ENCODE results near the gene IQCH. TPM values are rescaled to one million over a fixed set of nuclear protein-coding genes. Genes with fewer than 3 reads are reported as not detected.

The IQCH gene
- total RNA-seq, 2 donors from 2014 or later = 5.8 to 9.5 TPM

DNA sequence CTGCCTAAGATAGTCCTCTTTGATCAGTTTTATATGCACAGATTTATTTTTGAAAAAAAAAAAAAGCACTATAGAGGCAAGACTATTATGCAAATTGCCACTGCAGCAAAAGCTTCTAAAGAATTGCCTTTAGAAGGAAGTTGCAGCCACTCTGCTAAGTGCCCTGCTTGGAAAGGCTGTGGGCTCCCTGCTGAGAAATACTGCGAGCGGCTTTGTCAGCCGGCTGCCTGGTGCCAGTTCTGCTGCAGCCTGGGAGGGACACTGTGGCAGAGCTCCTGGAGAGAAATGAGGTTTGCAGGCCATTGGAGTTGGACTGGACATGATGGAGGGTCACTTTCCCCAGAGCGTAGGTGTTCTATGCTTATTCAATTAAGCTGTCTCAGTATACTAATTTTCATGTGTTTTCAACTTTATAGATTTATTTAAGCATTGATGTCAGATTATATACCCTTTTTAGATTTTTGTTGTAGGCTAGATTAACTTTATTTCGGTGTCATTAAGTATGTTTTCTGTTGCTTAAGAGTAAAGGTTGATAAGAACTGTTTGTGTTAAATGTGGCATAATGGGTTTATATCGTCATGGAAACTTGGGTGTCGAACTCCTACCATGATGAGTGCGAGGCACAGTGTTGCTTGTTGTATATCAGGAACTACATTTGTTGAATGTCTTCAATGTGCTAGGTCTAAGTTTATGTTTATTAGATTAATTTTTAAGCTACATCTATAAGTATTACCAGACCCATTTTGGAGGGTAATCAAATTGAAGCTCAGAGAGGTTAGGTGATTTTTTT lies 294.5 kb downstream of the IQCH start:
- Histone ChIP-seq H3K27ac (no peak overlapping the region), H3K9me3 (no peaks in the 10 kb centered on the region), H3K4me1 (replicated peaks) (no peaks in the 10 kb centered on the region), H3K27me3 (replicated peaks; ENCODE audit: insufficient read depth) (no peaks in the 10 kb centered on the region), H3K4me3 (no peak overlapping the region), H3K36me3 (no peaks in the 10 kb centered on the region)
- TF ChIP-seq POLR2AphosphoS5 (IDR thresholded peaks at IDR 0.05) (no peak), POLR2A (IDR thresholded peaks at IDR 0.05) (no peak)
- TF ChIP-seq, protein P1, sequence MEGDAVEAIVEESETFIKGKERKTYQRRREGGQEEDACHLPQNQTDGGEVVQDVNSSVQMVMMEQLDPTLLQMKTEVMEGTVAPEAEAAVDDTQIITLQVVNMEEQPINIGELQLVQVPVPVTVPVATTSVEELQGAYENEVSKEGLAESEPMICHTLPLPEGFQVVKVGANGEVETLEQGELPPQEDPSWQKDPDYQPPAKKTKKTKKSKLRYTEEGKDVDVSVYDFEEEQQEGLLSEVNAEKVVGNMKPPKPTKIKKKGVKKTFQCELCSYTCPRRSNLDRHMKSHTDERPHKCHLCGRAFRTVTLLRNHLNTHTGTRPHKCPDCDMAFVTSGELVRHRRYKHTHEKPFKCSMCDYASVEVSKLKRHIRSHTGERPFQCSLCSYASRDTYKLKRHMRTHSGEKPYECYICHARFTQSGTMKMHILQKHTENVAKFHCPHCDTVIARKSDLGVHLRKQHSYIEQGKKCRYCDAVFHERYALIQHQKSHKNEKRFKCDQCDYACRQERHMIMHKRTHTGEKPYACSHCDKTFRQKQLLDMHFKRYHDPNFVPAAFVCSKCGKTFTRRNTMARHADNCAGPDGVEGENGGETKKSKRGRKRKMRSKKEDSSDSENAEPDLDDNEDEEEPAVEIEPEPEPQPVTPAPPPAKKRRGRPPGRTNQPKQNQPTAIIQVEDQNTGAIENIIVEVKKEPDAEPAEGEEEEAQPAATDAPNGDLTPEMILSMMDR (IDR thresholded peaks at IDR 0.05) = no peak
- intact Hi-C loops (cut with DNase I) = loop anchor here (10.0 kb wide), 1 partner anchor 286 kb away; no protein-coding TSS in a partner anchor
- 78% methylated on average over 8 of the region's 8 CpGs for WGBS
- DNase-seq (ENCODE audit: low spot score) = no peak

DNA sequence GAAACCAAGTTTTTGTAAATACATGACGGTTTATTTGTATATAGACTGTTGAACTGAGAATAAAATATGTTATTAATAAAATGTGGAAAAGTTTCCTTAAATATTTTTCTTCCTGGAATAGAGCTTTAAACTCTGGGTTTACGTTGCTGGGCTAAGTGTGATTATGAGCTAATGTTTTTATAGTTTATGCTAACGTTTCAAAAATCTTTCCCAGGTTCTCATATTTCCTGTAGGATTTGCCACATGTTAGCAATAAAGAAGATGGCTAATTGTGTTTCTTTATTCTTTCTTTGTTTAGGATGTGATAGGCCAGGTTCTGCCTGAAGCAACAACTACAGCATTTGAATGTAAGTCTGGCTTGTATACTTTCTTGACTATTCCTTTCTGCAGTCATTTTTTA lies 295.1 kb downstream of the IQCH start:
- H3K36me3 ChIP-seq = no peaks in the 10 kb centered on the region
- no peak overlapping the region for H3K27ac ChIP-seq
- H3K9me3 ChIP-seq = no peaks in the 10 kb centered on the region
- H3K4me3 ChIP-seq = no peak overlapping the region
- H3K4me1 ChIP-seq (replicated peaks) = no peaks in the 10 kb centered on the region
- whole genome bisulfite sequencing = 54% methylated on average over 3 of the region's 3 CpGs
- TF ChIP-seq, protein P1 (IDR thresholded peaks at IDR 0.05) = no peak
- TF ChIP-seq POLR2A (IDR thresholded peaks at IDR 0.05) = no peak
- no peak for TF ChIP-seq POLR2AphosphoS5 (IDR thresholded peaks at IDR 0.05)
- no peaks in the 10 kb centered on the region for H3K27me3 ChIP-seq (replicated peaks; ENCODE audit: insufficient read depth)
- no peak for DNase-seq (ENCODE audit: low spot score)
- intact Hi-C loops (cut with DNase I) = loop anchor here (10.0 kb wide), 1 partner anchor 285 kb away; no protein-coding TSS in a partner anchor

DNA sequence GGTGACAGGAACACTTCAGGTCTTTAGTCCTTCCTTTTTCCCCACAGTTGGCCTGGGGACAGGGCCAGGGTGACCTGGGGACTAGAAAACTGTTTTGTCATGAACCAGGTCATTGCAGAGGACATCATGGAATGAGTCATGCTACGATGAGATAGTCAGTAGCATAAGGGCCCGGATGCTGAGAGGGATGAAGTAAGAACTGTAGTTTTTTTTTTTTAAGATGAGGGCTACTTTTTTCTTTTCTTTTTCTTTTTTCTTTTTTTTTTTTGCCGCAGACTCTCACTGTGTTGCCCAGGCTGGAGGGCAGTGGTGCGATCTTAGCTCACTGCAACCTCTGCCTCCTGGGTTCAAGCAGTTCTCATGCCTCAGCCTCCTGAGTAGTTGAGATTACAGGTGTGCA lies 295.9 kb downstream of the IQCH start:
- H3K27me3 ChIP-seq (replicated peaks; ENCODE audit: insufficient read depth) = no peaks in the 10 kb centered on the region
- no peaks in the 10 kb centered on the region for H3K4me1 ChIP-seq (replicated peaks)
- 92% methylated on average over 4 of the region's 4 CpGs for WGBS
- no peaks in the 10 kb centered on the region for H3K36me3 ChIP-seq
- DNase-seq (ENCODE audit: low spot score) = no peak
- no peak overlapping the region for H3K27ac ChIP-seq
- H3K4me3 ChIP-seq = no peak overlapping the region
- intact Hi-C loops (cut with DNase I) = no loop called here
- no peak for TF ChIP-seq POLR2A (IDR thresholded peaks at IDR 0.05)
- TF ChIP-seq, protein P1 (IDR thresholded peaks at IDR 0.05) = no peak
- TF ChIP-seq POLR2AphosphoS5 (IDR thresholded peaks at IDR 0.05) = no peak
- H3K9me3 ChIP-seq = no peaks in the 10 kb centered on the region

DNA sequence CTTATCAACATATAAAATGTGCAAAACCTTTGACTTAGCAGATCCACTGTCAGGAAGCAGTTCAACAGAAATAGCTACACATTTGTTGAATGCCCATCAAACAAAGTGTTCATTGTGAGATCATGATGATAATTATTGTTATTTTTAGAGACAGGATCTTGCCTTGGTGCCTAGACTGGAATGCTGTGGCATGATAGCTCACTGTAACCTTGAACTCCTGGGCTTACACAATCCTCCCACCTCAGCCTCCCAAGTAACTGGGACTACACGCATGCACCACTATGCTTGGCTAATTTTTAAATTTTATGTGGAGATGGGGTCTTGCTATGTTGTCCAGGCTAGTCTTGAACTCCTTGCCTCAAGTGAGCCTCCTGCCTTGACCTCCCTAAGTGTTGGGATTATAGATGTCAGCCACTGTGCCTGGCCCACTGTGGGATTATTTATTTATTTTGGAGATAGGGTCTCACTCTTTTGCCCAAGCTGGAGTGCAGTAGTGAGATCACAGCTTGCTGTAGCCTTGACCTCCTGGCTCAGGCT lies 296.7 kb downstream of the IQCH start:
- Histone ChIP-seq H3K36me3 (no peaks in the 10 kb centered on the region), H3K27me3 (replicated peaks; ENCODE audit: insufficient read depth) (no peaks in the 10 kb centered on the region), H3K9me3 (no peaks in the 10 kb centered on the region), H3K4me3 (no peak overlapping the region), H3K27ac (no peak overlapping the region), H3K4me1 (replicated peaks) (no peaks in the 10 kb centered on the region)
- no peak for DNase-seq (ENCODE audit: low spot score)
- intact Hi-C loops (cut with DNase I) = no loop called here
- WGBS = 92% methylated on average over 1 of the region's 1 CpG
- TF ChIP-seq, protein P1 (IDR thresholded peaks at IDR 0.05) = no peak
- TF ChIP-seq POLR2AphosphoS5 (IDR thresholded peaks at IDR 0.05) (no peak), POLR2A (IDR thresholded peaks at IDR 0.05) (no peak)

Other genes starting within 250 kb of the IQCH start
- gene SMAD3, start 189.2 kb upstream of the IQCH start, total RNA-seq = 10 to 100 TPM; 30.6 to 45.4 TPM
- gene AAGAB, start 125 bp upstream of the IQCH start, total RNA-seq = 10 to 100 TPM; 34.1 to 34.3 TPM